Nucleus accumbens (tissue), 56 donors: ENCODE data around the gene KCP.

Experiments used
- DNase-seq, 56 donors: peaks; one replicate each; lab custom pipeline; 2025; lab: John Stamatoyannopoulos, UW

KCP gene

DNA sequence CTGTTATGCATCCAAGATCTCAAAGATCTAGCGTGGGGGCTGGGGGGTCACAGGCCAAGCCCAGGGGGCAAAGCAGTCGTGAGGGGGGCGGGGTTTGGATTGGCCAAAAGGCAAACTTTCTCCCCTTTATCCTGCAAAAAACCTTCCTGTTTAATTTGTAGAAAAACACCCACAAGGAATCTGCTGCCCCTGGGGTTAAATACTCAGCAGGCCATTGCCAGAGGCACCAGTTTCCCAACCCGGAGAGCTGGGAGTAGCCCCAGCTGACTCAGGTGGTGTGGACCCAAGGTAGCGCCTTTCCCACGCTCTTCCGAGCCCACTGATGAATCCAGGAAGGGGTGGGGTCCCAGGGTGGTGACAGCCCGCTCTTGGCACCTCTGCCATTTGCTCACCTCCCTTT, 21.4 kb downstream of the KCP start:
- no peak for DNase-seq

DNA sequence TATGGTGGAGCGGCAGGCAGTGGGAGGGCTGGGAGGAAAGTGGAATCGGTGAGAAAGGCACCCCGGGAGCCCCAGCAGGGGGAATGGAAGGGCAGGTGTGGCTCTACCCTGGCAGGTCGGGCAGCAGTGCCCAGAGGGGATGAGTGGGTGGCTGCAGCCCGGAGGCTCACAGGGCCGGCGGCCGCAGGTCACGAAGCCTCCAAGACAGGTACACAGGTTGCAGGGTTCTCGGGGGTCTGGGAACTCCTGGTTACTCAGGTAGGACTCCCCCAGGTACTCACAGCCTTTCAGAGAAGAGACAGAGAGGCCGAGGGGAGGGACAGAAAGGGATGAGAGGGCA, 21.8 kb downstream of the KCP start:
- no peak for DNase-seq

DNA sequence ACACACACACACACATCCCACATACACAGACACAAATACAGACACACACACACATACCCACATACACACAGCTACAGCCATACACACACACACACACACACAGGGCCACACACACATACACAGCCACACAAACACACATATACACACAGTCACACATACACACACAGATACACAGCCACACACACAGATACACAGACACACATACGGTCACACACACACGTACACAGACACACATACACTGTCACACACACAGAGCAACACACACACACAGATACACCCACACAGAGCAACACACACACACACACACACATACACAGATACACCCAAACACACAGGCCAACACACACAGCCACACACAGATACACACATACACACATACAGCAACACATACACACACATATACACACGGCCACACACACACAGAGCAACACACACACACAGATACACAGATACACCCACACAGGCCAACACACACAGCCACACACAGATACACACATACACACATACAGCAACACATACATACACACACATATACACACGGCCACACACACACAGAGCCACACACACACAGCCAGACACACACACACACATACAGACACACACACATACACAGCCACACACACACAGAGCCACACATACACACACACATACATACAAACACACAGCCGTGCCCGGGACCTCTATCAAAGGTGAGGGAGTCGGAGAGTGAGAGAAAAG, 22.3 kb downstream of the KCP start:
- DNase-seq = no peak

- no peak for DNase-seq
Measured at GRCh38 chr7:128887169-128888038, 23.1 kb downstream of the KCP start.

DNA sequence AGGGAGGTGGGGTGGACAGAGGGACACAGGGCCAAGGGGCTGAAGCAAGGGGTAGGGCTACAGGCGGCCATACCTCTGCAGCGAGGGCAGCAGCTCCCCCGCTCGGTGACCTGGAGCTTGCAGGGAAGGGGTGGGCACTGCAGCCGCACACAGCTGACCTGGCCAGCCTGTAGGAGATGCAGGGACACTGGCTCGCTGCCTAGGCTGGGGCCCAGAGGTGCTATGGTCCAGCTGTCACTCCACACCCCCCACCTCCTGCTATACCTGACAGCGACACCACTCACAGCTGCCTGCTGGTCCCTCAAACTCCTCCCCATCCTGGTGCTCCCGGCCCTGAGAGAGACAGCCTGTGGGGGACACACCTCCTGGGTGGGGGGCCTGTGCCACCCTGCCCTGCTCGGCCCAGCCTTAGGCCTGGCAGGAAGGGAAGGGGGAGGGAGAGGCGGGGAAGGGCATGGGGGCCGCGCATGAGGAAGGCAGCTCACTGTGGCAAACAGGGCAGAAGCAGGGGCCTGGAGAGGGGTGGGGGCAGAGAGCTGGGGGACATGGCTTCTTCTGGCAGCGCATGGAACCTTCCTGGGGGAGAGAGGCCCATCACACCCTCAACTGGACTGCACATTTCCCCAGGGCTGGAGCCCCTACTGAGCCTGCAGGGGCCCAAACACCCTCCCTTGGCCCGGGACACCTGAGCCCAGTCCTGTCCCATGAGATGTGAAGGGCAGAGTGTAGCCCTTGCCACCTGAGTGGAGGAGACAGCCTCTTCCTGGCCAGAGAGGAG, 23.9 kb downstream of the KCP start:
- no peak for DNase-seq

DNA sequence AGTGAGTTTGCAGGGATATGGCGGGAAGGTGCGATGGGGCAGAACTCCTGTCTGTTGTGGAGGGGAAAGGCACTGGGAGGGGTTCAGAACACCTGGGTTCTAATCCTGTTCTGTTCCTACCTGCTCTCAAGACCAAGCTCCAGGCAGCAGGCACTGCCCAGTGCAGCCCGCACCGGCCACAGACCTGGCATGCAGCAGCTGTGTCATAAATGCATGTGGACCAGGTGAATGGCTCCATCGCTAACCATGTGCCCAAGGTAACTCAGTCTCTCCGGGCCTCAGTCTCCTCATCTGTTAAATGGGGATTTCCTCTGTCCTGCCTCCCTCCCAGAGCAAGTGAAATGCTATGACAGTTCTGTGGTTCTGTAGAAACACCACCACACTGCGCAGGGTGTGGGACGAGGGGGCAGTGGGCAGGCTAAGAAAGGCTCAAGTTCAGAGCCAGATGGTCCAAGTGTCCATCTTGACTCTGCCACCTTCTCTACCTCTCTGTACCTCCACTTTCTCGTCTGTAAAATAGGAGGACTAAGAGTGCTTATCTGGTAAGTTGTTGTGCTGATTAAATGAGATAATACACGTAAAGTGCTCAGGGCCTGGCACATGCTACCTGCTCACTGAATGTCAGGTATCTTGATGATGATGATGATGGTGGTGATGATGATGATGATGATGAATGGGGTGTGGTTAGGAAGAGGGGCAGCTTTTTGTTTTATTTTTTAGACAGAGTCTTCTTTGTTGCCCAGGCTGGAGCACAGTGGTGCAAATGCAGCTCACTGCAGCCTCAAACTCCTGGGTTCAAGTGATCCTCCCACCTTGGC, 24.9 kb downstream of the KCP start:
- DNase-seq = no peak

- DNase-seq = no peak
Measured at GRCh38 chr7:128884561-128885369, 25.7 kb downstream of the KCP start.

GRCh38 chr7:128883622-128884448, 26.7 kb downstream of the KCP start:
- DNase-seq = peak in 52 of 56 donors; percentile 10 to 88 (median 50)

DNA sequence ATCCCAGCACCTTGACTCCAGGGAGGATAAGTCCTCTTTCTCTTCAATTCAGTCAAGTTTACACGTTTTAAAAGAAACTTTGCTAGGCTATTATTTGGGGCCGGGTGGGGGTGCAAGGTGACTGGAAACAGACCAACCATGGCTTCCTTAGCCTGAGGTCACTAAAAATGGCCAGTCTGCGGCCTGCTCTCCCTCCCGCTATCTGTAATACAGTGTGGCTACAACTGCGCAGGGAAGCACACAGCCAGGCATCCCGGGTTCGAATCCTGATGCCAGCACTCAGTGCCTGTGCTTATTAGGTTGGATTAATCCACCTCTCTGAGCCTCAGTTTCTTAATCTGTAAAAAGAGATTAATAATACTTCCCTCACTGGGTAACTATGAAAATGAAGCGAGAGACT, 28.4 kb downstream of the KCP start:
- no peak for DNase-seq

GRCh38 chr7:128881458-128882125, 28.9 kb downstream of the KCP start:
- no peak for DNase-seq

- DNase-seq = no peak
Measured at GRCh38 chr7:128880791-128881457, 29.6 kb downstream of the KCP start.

DNA sequence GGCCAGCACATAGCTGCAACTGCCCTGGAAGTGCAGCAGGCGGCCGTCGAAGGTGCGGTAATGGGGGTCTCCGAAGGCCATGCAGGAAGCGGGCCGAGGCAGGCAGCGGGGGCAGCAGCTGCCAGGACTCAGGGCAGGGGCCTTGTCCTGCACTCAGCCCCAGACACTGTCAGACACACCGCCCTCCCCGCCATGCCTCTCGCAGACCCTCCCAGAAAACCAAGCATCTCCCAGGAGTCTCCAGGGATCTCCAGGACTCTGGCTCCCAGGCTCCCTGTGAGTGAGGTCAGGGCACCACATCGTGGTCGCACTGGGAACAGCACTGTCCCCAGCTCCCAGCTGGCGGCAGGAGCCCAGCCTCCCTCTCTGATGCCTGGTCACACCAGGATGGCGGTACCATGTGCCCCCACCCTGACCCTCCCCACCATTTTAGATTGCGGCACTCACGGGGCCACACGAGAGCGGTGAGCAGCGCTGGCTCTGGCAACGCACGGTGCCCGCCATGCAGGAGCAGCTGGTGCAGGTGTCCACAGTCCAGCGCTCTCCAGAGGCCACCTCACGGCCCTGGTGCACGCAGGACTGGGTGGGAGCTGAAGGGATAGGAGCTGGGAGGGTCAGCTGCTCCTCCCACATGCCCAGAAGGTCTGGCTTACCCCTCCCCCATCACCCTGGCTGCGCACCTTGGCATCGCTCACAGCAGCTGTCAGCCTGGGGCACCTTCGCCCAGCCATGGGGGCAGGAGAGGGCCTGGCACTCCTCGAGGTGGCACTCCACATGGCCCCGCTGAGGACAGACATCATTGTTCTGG, 30.4 kb downstream of the KCP start:
- DNase-seq = peak in 52 of 56 donors; percentile 5 to 81 (median 52)

GRCh38 chr7:128879461-128879938, 31.0 kb downstream of the KCP start:
- no peak for DNase-seq

- DNase-seq = no peak
Measured at GRCh38 chr7:128878226-128879105, 32.0 kb downstream of the KCP start.

DNA sequence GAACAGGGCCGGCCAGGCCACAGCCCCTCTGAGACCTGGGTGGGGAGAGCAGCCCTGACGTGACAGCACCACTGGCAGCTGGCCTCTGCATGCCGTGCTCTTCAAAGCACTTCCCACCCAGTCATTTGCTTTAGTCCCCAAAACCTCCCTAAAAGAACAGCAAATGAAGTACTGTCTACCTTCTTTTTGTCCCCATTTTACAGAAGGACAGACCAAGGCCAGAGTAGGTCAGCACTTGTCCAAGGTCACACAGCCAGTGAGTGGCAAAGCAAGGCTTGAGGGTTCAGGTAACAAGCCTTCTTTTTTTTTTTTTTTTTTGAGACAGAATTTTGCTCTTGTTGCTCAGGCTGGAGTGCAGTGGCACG, 32.8 kb downstream of the KCP start:
- DNase-seq = no peak
